HL-60 (cell line): ENCODE data around the gene UFD1.

Experiments
- DNase-seq, 2 experiments: peaks; one replicate each; pipeline ENCODE4 v3.0.0-alpha.2; 2010 to 2020; ENCODE audit warnings: low read depth in 1 of 2, low spot score in 1 of 2
- H3K27ac ChIP-seq: fragments of 250-450 bp; sonication (Bioruptor Pico); replicated peaks from 2 replicates; pipeline ENCODE4 v1.5.1; 2020; ENCODE audit warnings: mild to moderate bottlenecking, moderate library complexity
- H3K27me3 ChIP-seq: fragments of 250-450 bp; sonication (Bioruptor Pico); 2 replicates; pipeline ENCODE4 v1.5.1; 2021; ENCODE audit warnings: mild to moderate bottlenecking, moderate library complexity; ENCODE audit not compliant: insufficient read depth, poor library complexity, severe bottlenecking
- H3K4me3 ChIP-seq: replicated peaks from 2 replicates; pipeline ENCODE4 v1.5.1; 2011; ENCODE audit warnings: mild to moderate bottlenecking, control low read depth, low read length; ENCODE audit not compliant: insufficient read depth
- CTCF ChIP-seq: IDR thresholded peaks from one replicate; pipeline ENCODE4 v1.5.1; 2011; ENCODE audit warnings: low read length, control low read depth, inconsistent platforms; ENCODE audit not compliant: insufficient read depth
- GABPA ChIP-seq: IDR thresholded peaks from 2 replicates; pipeline ENCODE4 v1.6.1; 2012; ENCODE audit warnings: low read depth
- POLR2AphosphoS5 ChIP-seq: IDR thresholded peaks from 2 replicates; pipeline ENCODE4 v1.6.1; 2012; ENCODE audit warnings: low read depth
- REST ChIP-seq: IDR thresholded peaks from 2 replicates; pipeline ENCODE4 v1.6.1; 2012; ENCODE audit warnings: low read depth; ENCODE audit not compliant: insufficient replicate concordance
- SPI1 ChIP-seq: IDR thresholded peaks from 2 replicates; pipeline ENCODE4 v1.6.1; 2012; ENCODE audit warnings: low read depth, mild to moderate bottlenecking, borderline replicate concordance

The UFD1 gene

DNA sequence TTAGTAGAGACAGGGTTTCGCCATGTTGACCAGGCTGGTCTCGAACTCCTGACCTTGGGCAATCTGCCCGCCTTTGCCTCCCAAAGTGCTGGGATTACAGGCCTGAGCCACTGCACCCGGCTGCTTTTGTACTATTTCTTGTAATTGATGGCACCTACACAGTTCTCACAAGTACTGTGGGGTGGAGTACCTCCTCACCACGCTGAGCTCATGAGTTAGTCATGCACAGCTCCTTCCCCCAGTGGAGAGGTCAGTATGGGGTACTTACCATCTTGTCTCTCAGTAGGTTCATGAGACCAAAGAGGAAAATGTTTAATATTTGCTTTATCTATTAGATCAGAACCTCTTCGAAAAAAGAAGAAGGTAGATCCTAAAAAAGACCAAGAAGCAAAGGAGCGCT is 44.6 kb downstream of the UFD1 start:
- H3K27me3 ChIP-seq = no peaks in the 10 kb centered on the region
- DNase-seq = no peak
- H3K4me3 ChIP-seq = no peak overlapping the region
- no peak for TF ChIP-seq POLR2AphosphoS5
- no peak for TF ChIP-seq CTCF
- no peak for TF ChIP-seq GABPA
- no peak for TF ChIP-seq SPI1
- no peak for TF ChIP-seq REST
- no peak overlapping the region for H3K27ac ChIP-seq

- no peaks in the 10 kb centered on the region for H3K27me3 ChIP-seq
Measured at GRCh38 chr22:19432133-19432851, 46.7 kb downstream of the UFD1 start, which contains the start of gene MRPL40. Gene MRPL40, plus strand, starts transcription at chr22:19432545. Its CDS starts 10 bp downstream, at chr22:19432555.

More at GRCh38 chr22:19432133-19432851, 46.7 kb downstream of the UFD1 start, which contains the start of gene MRPL40:
- no peak for TF ChIP-seq CTCF
- TF ChIP-seq SPI1 = no peak
- peak; percentile 97 for TF ChIP-seq GABPA
- TF ChIP-seq POLR2AphosphoS5 = peak; percentile 96
- peak; percentile 63 for TF ChIP-seq REST
- Histone ChIP-seq H3K27ac (peak within 1 kb of the TSS; percentile 98), H3K4me3 (peak within 1 kb of the TSS; percentile 90)
- DNase-seq = peak; percentile 93 to 95
